ENCODE results near the gene PTP4A2. TPM values are rescaled to one million over a fixed set of nuclear protein-coding genes. Genes with fewer than 3 reads are reported as not detected.

PTP4A2 gene
- total RNA-seq, 2 donors from 2014 or later, result 409 to 770 TPM

DNA sequence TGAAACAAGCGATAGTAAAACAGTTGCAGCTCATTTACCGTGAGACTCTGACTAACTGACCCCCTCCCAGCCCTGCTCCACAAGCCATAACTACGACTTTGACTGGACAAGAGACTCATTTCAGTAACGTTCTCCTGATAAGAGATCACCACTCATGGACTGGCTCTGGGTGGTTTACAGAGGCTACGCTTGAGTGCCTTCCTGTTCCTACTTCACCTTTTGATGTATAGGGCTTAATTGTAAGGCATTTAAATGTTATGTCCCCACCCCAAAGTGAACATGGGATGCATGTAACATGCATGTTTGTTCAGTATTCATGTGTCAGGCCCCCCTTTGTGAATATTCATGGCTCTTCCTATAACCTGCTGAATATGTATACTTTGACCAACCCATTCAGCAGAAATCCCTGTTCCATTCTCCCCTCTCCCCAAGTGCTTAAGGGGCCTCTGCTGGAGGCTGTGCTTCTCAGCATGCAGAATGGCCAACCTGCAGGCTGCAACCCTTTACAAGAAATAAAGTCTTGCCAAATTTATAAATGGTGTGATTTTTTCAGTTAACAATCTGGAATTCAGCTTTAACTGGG, 71.6 kb downstream of the PTP4A2 start:
- H3K36me3 Mint-ChIP-seq, result no peaks in the 10 kb centered on the region
- ATAC-seq, result peak in 1 of 2 donors; percentile 52

GRCh38 chr1:31865728-31866449, 72.3 kb downstream of the PTP4A2 start:
- no peak for ATAC-seq
- H3K36me3 Mint-ChIP-seq, result no peaks in the 10 kb centered on the region
- no peak overlapping the region for H3K4me3 Mint-ChIP-seq
- no peak for DNase-seq (ENCODE audit: low spot score)
- H3K27me3 Mint-ChIP-seq, result no peaks in the 10 kb centered on the region
- peaks cover 2 to 11% of the 10 kb centered on the region in 2 donors for H3K4me1 Mint-ChIP-seq (ENCODE audit: low read depth in 2 of 2)
- H3K9me3 Mint-ChIP-seq, result no peaks in the 10 kb centered on the region
- peak overlapping the region in 1 of 2 donors; percentile 28 for H3K27ac Mint-ChIP-seq

More for the DNA sequence above, 71.6 kb downstream of the PTP4A2 start:
- Mint-ChIP-seq H3K27me3 (no peaks in the 10 kb centered on the region), H3K4me1 (ENCODE audit: low read depth in 2 of 2) (peaks cover 3 to 13% of the 10 kb centered on the region in 2 donors), H3K4me3 (no peak overlapping the region), H3K9me3 (no peaks in the 10 kb centered on the region), H3K27ac (no peak overlapping the region)
- peak; percentile 28 for DNase-seq (ENCODE audit: low spot score)

GRCh38 chr1:31862071-31862470, 76.1 kb downstream of the PTP4A2 start:
- Mint-ChIP-seq H3K4me1 (ENCODE audit: low read depth in 2 of 2) (peaks cover 3 to 4% of the 10 kb centered on the region in 2 donors), H3K9me3 (no peaks in the 10 kb centered on the region), H3K4me3 (no peak overlapping the region), H3K36me3 (no peaks in the 10 kb centered on the region), H3K27me3 (no peaks in the 10 kb centered on the region), H3K27ac (peak overlapping the region in 1 of 2 donors; percentile 42)
- DNase-seq (ENCODE audit: low spot score) (no peak), ATAC-seq (no peak)

- DNase-seq (ENCODE audit: low spot score) (peak; percentile 6), ATAC-seq (no peak)
- H3K4me1 Mint-ChIP-seq (ENCODE audit: low read depth in 2 of 2), result peaks cover 0 to 3% of the 10 kb centered on the region in 2 donors
- no peaks in the 10 kb centered on the region for H3K9me3 Mint-ChIP-seq
- no peak overlapping the region for H3K27ac Mint-ChIP-seq
- no peak overlapping the region for H3K4me3 Mint-ChIP-seq
- H3K36me3 Mint-ChIP-seq, result no peaks in the 10 kb centered on the region
- H3K27me3 Mint-ChIP-seq, result no peaks in the 10 kb centered on the region
Measured at GRCh38 chr1:31861346-31861745, 76.8 kb downstream of the PTP4A2 start.

DNA sequence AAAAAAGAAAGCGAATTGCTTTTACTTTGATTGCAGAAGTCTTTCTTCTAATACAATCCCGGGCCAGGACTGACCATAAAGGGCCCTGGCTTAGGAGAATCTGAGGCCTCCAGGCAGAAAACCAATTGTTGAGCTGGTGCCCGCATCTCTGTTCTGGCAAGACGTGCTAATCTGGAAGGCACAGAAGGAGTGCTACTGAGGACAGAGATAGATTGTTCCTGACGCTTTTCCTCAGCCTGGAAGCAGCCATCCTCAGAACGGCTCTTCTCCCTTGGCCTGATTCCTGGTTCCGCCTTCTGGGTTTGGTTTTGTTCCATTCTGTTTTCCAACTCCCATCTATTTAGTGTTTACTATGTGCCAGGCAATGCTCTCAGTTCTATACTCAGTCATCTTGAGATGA, 77.6 kb downstream of the PTP4A2 start:
- Mint-ChIP-seq H3K4me1 (ENCODE audit: low read depth in 2 of 2) (peaks cover 0 to 3% of the 10 kb centered on the region in 2 donors), H3K36me3 (no peaks in the 10 kb centered on the region), H3K27ac (no peak overlapping the region), H3K27me3 (no peaks in the 10 kb centered on the region), H3K4me3 (no peak overlapping the region), H3K9me3 (no peaks in the 10 kb centered on the region)
- peak; percentile 35 for DNase-seq (ENCODE audit: low spot score)
- no peak for ATAC-seq

DNA sequence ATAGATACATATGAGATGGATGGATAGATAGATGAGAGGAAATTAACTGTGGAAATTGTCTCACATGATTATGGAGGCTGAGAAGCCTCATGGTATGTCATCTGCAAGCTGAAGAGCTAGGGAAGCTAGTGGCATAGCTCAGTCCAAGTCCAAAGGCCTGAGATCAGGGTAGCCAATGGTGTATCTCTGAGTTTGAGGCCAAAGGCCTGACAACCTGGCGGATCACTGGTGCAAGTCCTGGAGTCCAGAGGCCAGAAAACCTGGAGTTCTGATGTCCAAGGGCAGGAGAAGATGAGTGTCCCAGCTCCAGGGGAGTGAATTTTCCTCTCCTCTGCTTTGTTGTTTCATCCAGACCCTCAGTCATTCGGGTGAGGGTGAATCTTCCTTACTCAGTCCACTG, 78.4 kb downstream of the PTP4A2 start:
- H3K9me3 Mint-ChIP-seq, result no peaks in the 10 kb centered on the region
- no peaks in the 10 kb centered on the region for H3K27me3 Mint-ChIP-seq

DNA sequence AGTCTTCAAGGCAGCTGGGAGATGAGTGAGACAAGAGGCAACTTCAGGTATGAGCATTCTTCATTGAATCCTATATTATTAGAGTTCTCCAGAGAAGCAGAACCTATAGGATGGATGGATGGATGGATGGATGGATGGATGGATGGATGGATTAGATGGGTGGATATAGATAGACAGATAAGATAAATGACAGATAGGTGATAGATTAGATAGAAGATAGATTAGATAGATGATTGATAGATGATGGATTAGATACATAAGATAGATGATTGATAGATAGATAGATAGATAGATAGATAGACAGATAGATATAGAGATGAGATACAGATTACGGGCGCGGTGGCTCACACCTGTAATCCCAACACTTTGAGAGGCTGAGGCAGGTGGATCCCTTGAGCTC, 79.1 kb downstream of the PTP4A2 start:
- Mint-ChIP-seq H3K27ac (peak overlapping the region in 1 of 2 donors; percentile 5), H3K4me1 (ENCODE audit: low read depth in 2 of 2) (peaks cover 0 to 3% of the 10 kb centered on the region in 2 donors), H3K9me3 (no peaks in the 10 kb centered on the region), H3K36me3 (no peaks in the 10 kb centered on the region), H3K27me3 (no peaks in the 10 kb centered on the region), H3K4me3 (no peak overlapping the region)
- ATAC-seq, result no peak
- no peak for DNase-seq (ENCODE audit: low spot score)

More for the DNA sequence above, 78.4 kb downstream of the PTP4A2 start:
- peak overlapping the region in 1 of 2 donors; percentile 5 for H3K27ac Mint-ChIP-seq
- ATAC-seq (no peak), DNase-seq (ENCODE audit: low spot score) (peak; percentile 34)
- no peaks in the 10 kb centered on the region for H3K36me3 Mint-ChIP-seq
- peaks cover 0 to 3% of the 10 kb centered on the region in 2 donors for H3K4me1 Mint-ChIP-seq (ENCODE audit: low read depth in 2 of 2)
- H3K4me3 Mint-ChIP-seq, result no peak overlapping the region

DNA sequence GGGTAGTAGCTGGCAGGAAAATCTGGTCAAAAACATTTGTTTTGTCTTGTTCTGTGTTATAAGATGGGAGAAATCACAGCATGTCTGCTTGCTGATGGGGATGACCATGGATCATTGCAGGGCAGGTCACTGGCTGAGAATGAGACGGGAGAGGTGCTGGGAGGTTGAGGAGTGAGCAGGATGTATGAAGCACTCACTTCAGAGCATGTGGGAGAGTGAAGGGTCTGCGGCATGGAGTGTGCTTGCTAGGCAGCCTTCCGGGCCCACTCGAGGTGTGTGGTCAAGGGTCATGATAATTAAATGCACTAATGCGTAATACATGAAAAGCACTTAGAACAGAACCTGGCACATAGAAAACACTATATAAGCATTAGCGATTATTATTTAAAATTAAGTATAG, 80.3 kb downstream of the PTP4A2 start:
- Mint-ChIP-seq H3K9me3 (no peaks in the 10 kb centered on the region), H3K4me3 (no peak overlapping the region), H3K27me3 (no peaks in the 10 kb centered on the region), H3K4me1 (ENCODE audit: low read depth in 2 of 2) (peaks cover 0 to 3% of the 10 kb centered on the region in 2 donors), H3K27ac (no peak overlapping the region), H3K36me3 (no peaks in the 10 kb centered on the region)
- no peak for ATAC-seq
- DNase-seq (ENCODE audit: low spot score), result no peak

Other genes starting within 250 kb of the PTP4A2 start
- 1 to 10 TPM in 1 of 2 donors, under 1 TPM in 1; 0.73 to 1.6 TPM for gene COL16A1, start 234.4 kb downstream of the PTP4A2 start, total RNA-seq
- gene ADGRB2, start 174.0 kb downstream of the PTP4A2 start, total RNA-seq, result 1 to 10 TPM in 1 of 2 donors, not detected in 1; 1.2 TPM
- gene SPOCD1, start 122.3 kb downstream of the PTP4A2 start, total RNA-seq, result not detected
- gene KHDRBS1, start 75.5 kb upstream of the PTP4A2 start, total RNA-seq, result 100 to 1,000 TPM; 156 TPM
- gene TMEM39B, start 134.6 kb upstream of the PTP4A2 start, total RNA-seq, result 10 to 100 TPM; 20.5 to 26.9 TPM
- 10 to 100 TPM; 80.9 to 88.9 TPM for gene KPNA6, start 169.7 kb upstream of the PTP4A2 start, total RNA-seq
- 100 to 1,000 TPM; 101 to 118 TPM for gene TXLNA, start 241.3 kb upstream of the PTP4A2 start, total RNA-seq

All from natural killer cell treated with Interleukin-12 subunit alpha and Interleukin-12 subunit beta and Interleukin-15 and Interleukin-18, amount 100 ng/mL, for 72 hours (primary cell).